HCT116 (cell line): ENCODE measurements around the gene C10orf62.
"Not testable (repeated sequence)": the region's sequence is repeated elsewhere in the genome, so short reads cannot be mapped to it uniquely, and the experiment has no call there.

ENCODE experiments used
- CEBPB ChIP-seq: IDR thresholded peaks from 2 replicates; pipeline ENCODE4 v1.6.1; 2012; ENCODE audit warnings: low read depth
- CTCF ChIP-seq, 3 experiments: fragments of 200-600 bp in 1 of 3; sonication (generic) in 1 of 3; IDR thresholded peaks in 2 of 3; conservative IDR thresholded peaks in 1 of 3; 2 replicates each; pipeline ENCODE4 v1.5.1; 2012 to 2017; ENCODE audit warnings: low read depth in 2 of 3, low read length in 2 of 3, antibody characterized with exemption in 1 of 3, borderline replicate concordance in 1 of 3, control low read depth in 1 of 3, mild to moderate bottlenecking in 1 of 3, mixed read lengths in 1 of 3, mixed run types in 1 of 3, moderate library complexity in 1 of 3; ENCODE audit not compliant: insufficient read depth in 1 of 3
- ELF1 ChIP-seq: IDR thresholded peaks from 2 replicates; pipeline ENCODE4 v1.6.1; 2012; ENCODE audit warnings: low read depth, borderline replicate concordance
- FOSL1 ChIP-seq: IDR thresholded peaks from 2 replicates; pipeline ENCODE4 v1.6.1; 2012; ENCODE audit warnings: low read depth
- POLR2A ChIP-seq: IDR thresholded peaks from 2 replicates; pipeline ENCODE4 v1.7.0; 2011; ENCODE audit warnings: borderline replicate concordance; ENCODE audit not compliant: insufficient read depth, insufficient read length; ENCODE audit errors: extremely low read depth
- REST ChIP-seq: IDR thresholded peaks from 2 replicates; pipeline ENCODE4 v1.6.1; 2012; ENCODE audit warnings: low read depth
- SP1 ChIP-seq: IDR thresholded peaks from 2 replicates; pipeline ENCODE4 v1.6.1; 2012; ENCODE audit warnings: low read depth
- ZNF274 ChIP-seq: fragments of 200-500 bp; sonication (Bioruptor generic); IDR thresholded peaks from 2 replicates; pipeline ENCODE4 v1.6.1; 2014; ENCODE audit warnings: mild to moderate bottlenecking, low read depth, low read length, inconsistent platforms

- TF ChIP-seq CTCF (IDR thresholded peaks at IDR 0.05 in 2 of 3, conservative IDR thresholded peaks at IDR 0.05 in 1 of 3; ENCODE audit: borderline replicate concordance in 1 of 3, insufficient read depth in 1 of 3, low read depth in 2 of 3, low read length in 2 of 3); CEBPB; REST; ZNF274; SP1; ELF1; FOSL1; POLR2A: not testable (repeated sequence)
These were observed 28.7 kb upstream of the C10orf62 start for GRCh38 chr10:97560731-97561381.
